ENCODE results near the gene STON2.

Gene STON2

GRCh38 chr14:81261176-81261575 is 138.9 kb downstream of the STON2 start:
- peak; percentile 1 for DNase-seq (ENCODE audit: low read depth)
- TF ChIP-seq CTCF (IDR thresholded peaks at IDR 0.05; ENCODE audit: low read length, missing control alignments) = no peak
- no peak overlapping the region for H3K4me3 ChIP-seq (replicated peaks; ENCODE audit: low read depth, low read length)

- H3K4me3 ChIP-seq (replicated peaks; ENCODE audit: low read depth, low read length) = no peak overlapping the region
- no peak for DNase-seq (ENCODE audit: low read depth)
- no peak for TF ChIP-seq CTCF (IDR thresholded peaks at IDR 0.05; ENCODE audit: low read length, missing control alignments)
Measured at GRCh38 chr14:81260732-81261131, 139.4 kb downstream of the STON2 start.

- TF ChIP-seq CTCF (IDR thresholded peaks at IDR 0.05; ENCODE audit: low read length, missing control alignments) = no peak
- H3K4me3 ChIP-seq (replicated peaks; ENCODE audit: low read depth, low read length) = no peak overlapping the region
- no peak for DNase-seq (ENCODE audit: low read depth)
Measured at GRCh38 chr14:81256289-81256960, 143.7 kb downstream of the STON2 start.

- no peak for DNase-seq (ENCODE audit: low read depth)
- TF ChIP-seq CTCF (IDR thresholded peaks at IDR 0.05; ENCODE audit: low read length, missing control alignments) = no peak
- no peak overlapping the region for H3K4me3 ChIP-seq (replicated peaks; ENCODE audit: low read depth, low read length)
Measured at GRCh38 chr14:81252278-81252677, 147.8 kb downstream of the STON2 start.

GRCh38 chr14:81247271-81247766 is 152.8 kb downstream of the STON2 start:
- no peak for TF ChIP-seq CTCF (IDR thresholded peaks at IDR 0.05; ENCODE audit: low read length, missing control alignments)
- no peak for DNase-seq (ENCODE audit: low read depth)
- H3K4me3 ChIP-seq (replicated peaks; ENCODE audit: low read depth, low read length) = no peak overlapping the region

GRCh38 chr14:81246461-81247270 is 153.5 kb downstream of the STON2 start:
- H3K4me3 ChIP-seq (replicated peaks; ENCODE audit: low read depth, low read length) = no peak overlapping the region
- DNase-seq (ENCODE audit: low read depth) = no peak
- no peak for TF ChIP-seq CTCF (IDR thresholded peaks at IDR 0.05; ENCODE audit: low read length, missing control alignments)

All from fibroblast of pulmonary artery (primary cell).